Epithelial cell of proximal tubule (primary cell): ENCODE results near the gene OSBPL9. TPM values are rescaled to one million over a fixed set of nuclear protein-coding genes. Genes with fewer than 3 reads are reported as not detected.

Experiments
- DNase-seq: peaks from one replicate; pipeline ENCODE4 v3.0.0-alpha.2; 2011; ENCODE audit warnings: low read depth
- H3K4me3 ChIP-seq: 2 replicates; pipeline ENCODE4 v1.5.1; 2011; ENCODE audit warnings: low read depth, mild to moderate bottlenecking, low read length
- total RNA-seq: library from RNA; depleted of rRNA; stranded (reverse); fragments of >200 nt; gene quantifications from 2 replicates; pipeline ENCODE4 v1.2.3, GENCODE V29; 2015
- TF ChIP-seq, protein P1 (sequence below): conservative IDR thresholded peaks from 2 replicates; pipeline ENCODE4 v1.5.1; 2012; ENCODE audit warnings: low read depth, mild to moderate bottlenecking, low read length

The OSBPL9 gene
- total RNA-seq, 1 donor from 2014 or later: 69.7 TPM

DNA sequence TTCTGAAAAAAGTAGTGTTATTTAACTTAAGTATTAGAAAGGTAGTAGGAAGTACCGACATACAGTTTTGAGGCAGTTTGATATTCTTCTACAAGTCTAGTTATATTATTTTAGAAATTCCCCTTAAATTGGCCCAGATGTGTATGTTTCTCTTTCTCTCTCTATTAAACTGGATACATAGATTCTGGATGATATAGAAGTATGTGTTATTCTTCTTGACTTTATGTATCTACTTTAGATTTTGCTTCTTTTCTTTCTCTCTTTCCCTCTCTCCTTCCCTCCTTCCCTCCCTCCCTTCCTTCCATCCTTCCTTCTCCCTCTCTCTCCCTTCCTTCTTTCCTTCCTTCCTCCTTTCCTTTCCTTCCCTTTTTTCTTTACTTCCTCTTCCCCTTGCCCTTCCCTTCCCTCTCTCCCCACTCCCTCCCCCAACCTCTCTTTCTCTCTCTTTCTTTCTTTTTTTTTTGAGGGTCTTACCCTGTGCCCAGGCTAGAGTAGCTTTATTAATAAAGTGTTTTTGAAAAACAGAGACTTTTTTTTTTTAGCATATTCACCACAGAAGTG is 124.3 kb downstream of the OSBPL9 start:
- no peak for DNase-seq
- TF ChIP-seq, protein P1, sequence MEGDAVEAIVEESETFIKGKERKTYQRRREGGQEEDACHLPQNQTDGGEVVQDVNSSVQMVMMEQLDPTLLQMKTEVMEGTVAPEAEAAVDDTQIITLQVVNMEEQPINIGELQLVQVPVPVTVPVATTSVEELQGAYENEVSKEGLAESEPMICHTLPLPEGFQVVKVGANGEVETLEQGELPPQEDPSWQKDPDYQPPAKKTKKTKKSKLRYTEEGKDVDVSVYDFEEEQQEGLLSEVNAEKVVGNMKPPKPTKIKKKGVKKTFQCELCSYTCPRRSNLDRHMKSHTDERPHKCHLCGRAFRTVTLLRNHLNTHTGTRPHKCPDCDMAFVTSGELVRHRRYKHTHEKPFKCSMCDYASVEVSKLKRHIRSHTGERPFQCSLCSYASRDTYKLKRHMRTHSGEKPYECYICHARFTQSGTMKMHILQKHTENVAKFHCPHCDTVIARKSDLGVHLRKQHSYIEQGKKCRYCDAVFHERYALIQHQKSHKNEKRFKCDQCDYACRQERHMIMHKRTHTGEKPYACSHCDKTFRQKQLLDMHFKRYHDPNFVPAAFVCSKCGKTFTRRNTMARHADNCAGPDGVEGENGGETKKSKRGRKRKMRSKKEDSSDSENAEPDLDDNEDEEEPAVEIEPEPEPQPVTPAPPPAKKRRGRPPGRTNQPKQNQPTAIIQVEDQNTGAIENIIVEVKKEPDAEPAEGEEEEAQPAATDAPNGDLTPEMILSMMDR: no peak
- H3K4me3 ChIP-seq: no peak overlapping the region

DNA sequence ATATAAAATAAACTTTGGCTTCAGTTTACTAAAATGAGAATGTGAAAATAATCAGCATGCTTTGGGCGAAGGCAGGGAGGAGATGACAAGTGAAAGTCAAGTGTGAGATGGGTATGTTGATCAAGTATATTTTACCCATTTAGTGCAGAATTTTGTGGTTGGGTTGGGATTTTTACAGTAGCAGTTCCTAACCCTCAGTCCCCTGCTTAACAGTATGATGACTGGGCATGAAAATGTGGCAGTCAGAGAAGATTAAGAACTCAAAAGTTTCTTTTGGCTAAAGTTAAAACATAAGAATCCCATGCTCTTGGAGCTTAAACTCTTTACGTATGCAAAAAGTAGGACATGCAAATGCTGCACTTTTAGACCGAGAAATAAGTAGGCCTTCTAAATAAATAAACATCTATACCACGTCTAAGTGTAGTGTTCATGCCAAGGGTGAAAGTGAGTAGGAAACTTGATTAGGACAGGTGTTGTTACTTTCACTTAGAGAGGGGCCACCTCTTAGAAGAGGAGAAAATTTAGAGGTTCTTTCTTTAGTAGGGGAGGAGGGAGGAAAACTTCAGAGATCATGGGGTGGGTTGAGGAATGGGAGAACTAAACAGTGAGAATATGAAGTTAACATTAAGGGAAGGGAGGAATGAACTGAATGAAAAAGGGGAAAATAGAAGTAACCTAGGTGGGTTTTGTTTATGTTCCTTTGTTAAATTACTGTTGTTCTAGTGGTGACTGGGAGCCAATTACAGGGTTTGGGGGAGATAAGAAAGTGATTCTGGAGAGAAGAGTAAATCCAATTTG is 127.8 kb downstream of the OSBPL9 start:
- no peak for DNase-seq
- TF ChIP-seq, protein P1: no peak
- no peak overlapping the region for H3K4me3 ChIP-seq

DNA sequence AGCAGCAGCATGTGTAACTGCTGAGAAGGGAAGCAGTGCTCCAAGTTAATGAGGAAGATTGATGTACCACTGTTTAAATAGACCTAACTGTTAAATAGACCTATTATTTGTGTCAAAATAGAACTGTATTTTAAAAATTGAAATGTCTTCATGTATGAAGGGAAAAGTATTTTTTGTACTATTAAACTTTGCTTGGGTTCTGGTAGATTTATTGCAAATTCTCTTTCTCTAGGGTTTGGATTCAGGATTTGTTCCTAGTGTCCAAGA is 128.3 kb downstream of the OSBPL9 start:
- TF ChIP-seq, protein P1: no peak
- H3K4me3 ChIP-seq: no peak overlapping the region
- DNase-seq: no peak

DNA sequence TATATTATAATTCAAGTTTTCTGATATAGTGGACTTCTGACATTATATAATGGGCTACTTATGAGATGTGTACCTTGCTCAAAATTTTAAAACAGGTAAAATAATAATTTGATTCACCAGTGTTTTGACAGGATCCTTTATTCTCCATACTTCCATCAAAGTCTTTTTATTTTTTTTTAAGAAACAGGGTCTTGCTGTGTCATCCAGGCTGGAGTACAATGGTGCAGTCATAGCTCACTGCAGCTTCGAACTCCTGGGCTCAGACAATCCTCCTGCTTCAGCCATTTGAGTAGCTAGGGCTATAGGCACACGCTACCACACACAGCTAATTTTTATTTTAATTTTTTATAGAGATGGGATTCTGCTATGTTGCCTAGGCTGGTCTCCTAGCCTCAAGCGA is 132.3 kb downstream of the OSBPL9 start:
- TF ChIP-seq, protein P1: no peak
- no peak for DNase-seq
- no peak overlapping the region for H3K4me3 ChIP-seq

DNA sequence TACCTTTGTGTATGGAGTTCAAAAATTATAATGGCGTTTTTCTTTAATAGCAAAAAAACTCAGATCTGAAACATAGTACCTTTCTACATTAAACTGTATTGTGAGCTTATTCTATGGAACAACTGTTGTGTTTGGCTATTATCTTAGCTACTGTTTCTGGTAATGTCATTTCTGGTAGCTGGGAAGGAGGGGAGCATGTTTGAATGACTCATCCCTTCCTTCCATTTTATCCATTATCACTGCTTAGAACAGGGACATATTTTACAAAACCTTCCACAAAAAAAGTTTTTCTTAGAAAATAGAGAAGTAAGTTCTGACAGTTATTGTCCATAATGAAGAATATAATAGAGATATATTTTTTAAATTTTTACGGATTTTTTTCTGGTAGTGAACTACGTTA is 133.3 kb downstream of the OSBPL9 start:
- TF ChIP-seq, protein P1: no peak
- H3K4me3 ChIP-seq: no peak overlapping the region
- DNase-seq: no peak

DNA sequence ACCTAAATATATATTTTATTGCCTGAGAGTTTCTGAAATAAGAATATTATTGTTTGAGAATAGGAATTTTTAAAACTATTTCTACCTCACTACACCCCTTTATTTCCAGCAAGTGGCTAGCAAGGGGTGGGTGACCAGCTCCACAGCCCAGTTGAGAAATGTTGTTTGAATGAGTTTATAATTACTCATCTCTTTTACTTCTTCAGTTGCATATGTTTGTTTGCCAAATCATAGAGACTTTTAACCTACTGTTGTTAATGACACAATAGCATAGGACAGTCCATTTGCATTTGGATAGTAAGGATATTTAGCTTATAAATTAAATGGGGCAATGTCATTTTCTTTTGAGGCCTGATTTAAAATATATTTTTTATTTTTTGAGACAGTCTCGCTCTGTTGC is 133.8 kb downstream of the OSBPL9 start:
- H3K4me3 ChIP-seq: no peak overlapping the region
- TF ChIP-seq, protein P1: no peak
- no peak for DNase-seq
